ENCODE results near the gene ATAD3C. TPM values are rescaled to one million over a fixed set of nuclear protein-coding genes. Genes with fewer than 3 reads are reported as not detected.
"Not testable (repeated sequence)": the region's sequence is repeated elsewhere in the genome, so short reads cannot be mapped to it uniquely, and the experiment has no call there.

ATAD3C gene
- total and polyA plus RNA-seq, 10 donors = 0.25 to 3.9 (median 0.70) TPM; not detected in 2

- Histone ChIP-seq H3K27ac (peak overlapping the region in 4 of 8 donors; percentile 18 to 71 (median 46)), H3K4me1 (peaks cover 0 to 11% (median 3%) of the 10 kb centered on the region in 6 donors), H3K9me3 (no peaks in the 10 kb centered on the region), H3K27me3 (replicated peaks in 1 of 7) (peaks cover 0 to 36% (median 0%) of the 10 kb centered on the region in 7 donors), H3K4me3 (peak overlapping the region in 3 of 8 donors; percentile 5 to 53 (median 17)), H3K36me3 (no peaks in the 10 kb centered on the region)
- intact Hi-C loops (cut with DNase I; ENCODE audit: low total_unique reads) = no loop called here
- no peak for DNase-seq
- 44 to 70% (median 63%) methylated on average over 19 to 26 of the region's 26 CpGs for WGBS, 5 donors
- no peak for TF ChIP-seq POLR2A (IDR thresholded peaks at IDR 0.05)
- TF ChIP-seq CTCF (IDR thresholded peaks at IDR 0.05 in 8 of 11, conservative IDR thresholded peaks at IDR 0.05 in 3 of 11) = no peak
- TF ChIP-seq POLR2AphosphoS5 (IDR thresholded peaks at IDR 0.05) = peak; percentile 65 to 71 (median 69)
These were observed 13.0 kb downstream of the ATAD3C start for GRCh38 chr1:1462318-1462966.

GRCh38 chr1:1463312-1463711, 13.8 kb downstream of the ATAD3C start:
- peaks cover 0 to 11% (median 3%) of the 10 kb centered on the region in 6 donors for H3K4me1 ChIP-seq
- peak overlapping the region in 1 of 8 donors; percentile 53 for H3K4me3 ChIP-seq
- no peak for DNase-seq
- 83 to 95% (median 89%) methylated on average over 7 of the region's 7 CpGs for WGBS, 5 donors
- peaks cover 0 to 36% (median 0%) of the 10 kb centered on the region in 7 donors for H3K27me3 ChIP-seq (replicated peaks in 1 of 7)
- TF ChIP-seq CTCF (IDR thresholded peaks at IDR 0.05 in 8 of 11, conservative IDR thresholded peaks at IDR 0.05 in 3 of 11) (no peak), POLR2A (IDR thresholded peaks at IDR 0.05) (no peak), POLR2AphosphoS5 (IDR thresholded peaks at IDR 0.05) (no peak)
- intact Hi-C loops (cut with DNase I; ENCODE audit: low total_unique reads) = no loop called here
- H3K27ac ChIP-seq = peak overlapping the region in 1 of 8 donors; percentile 71
- H3K36me3 ChIP-seq = no peaks in the 10 kb centered on the region
- no peaks in the 10 kb centered on the region for H3K9me3 ChIP-seq

GRCh38 chr1:1468196-1468985, 18.9 kb downstream of the ATAD3C start:
- H3K9me3 ChIP-seq; intact Hi-C loops (cut with DNase I; ENCODE audit: low total_unique reads); H3K27ac ChIP-seq; H3K36me3 ChIP-seq; DNase-seq; H3K27me3 ChIP-seq (replicated peaks in 1 of 7); H3K4me3 ChIP-seq: not testable (repeated sequence)
- H3K4me1 ChIP-seq = peaks cover 0 to 24% (median 18%) of the 10 kb centered on the region in 6 donors
- 71 to 89% (median 85%) methylated on average over 26 to 40 of the region's 44 CpGs for WGBS, 5 donors

GRCh38 chr1:1470626-1471388, 21.3 kb downstream of the ATAD3C start:
- peaks cover 0 to 9% (median 0%) of the 10 kb centered on the region in 6 donors for H3K36me3 ChIP-seq
- WGBS, 5 donors = 20 to 24% (median 22%) methylated on average over 16 of the region's 16 CpGs
- intact Hi-C loops (cut with DNase I; ENCODE audit: low total_unique reads) = no loop called here
- H3K9me3 ChIP-seq = no peaks in the 10 kb centered on the region
- H3K27ac ChIP-seq = peak overlapping the region in 7 of 8 donors; percentile 65 to 93 (median 86)
- peaks cover 0 to 36% (median 28%) of the 10 kb centered on the region in 6 donors for H3K4me1 ChIP-seq
- no peak for TF ChIP-seq CTCF (IDR thresholded peaks at IDR 0.05 in 8 of 11, conservative IDR thresholded peaks at IDR 0.05 in 3 of 11)
- TF ChIP-seq POLR2AphosphoS5 (IDR thresholded peaks at IDR 0.05) = no peak
- no peak for TF ChIP-seq POLR2A (IDR thresholded peaks at IDR 0.05)
- no peak for DNase-seq
- H3K4me3 ChIP-seq = peak overlapping the region; percentile 64 to 96 (median 92)
- H3K27me3 ChIP-seq (replicated peaks in 1 of 7) = no peaks in the 10 kb centered on the region

Measured in spleen (tissue), 11 donors.